HG03520 (cell line): ENCODE results near the gene B3GNT5.

Source experiments
- ATAC-seq: cut with Tn5 transposase; IDR thresholded peaks from one replicate; pipeline ENCODE4 v1.9.1; 2021; ENCODE audit warnings: mild to moderate bottlenecking, moderate library complexity; ENCODE audit not compliant: unreplicated experiment

B3GNT5 gene

DNA sequence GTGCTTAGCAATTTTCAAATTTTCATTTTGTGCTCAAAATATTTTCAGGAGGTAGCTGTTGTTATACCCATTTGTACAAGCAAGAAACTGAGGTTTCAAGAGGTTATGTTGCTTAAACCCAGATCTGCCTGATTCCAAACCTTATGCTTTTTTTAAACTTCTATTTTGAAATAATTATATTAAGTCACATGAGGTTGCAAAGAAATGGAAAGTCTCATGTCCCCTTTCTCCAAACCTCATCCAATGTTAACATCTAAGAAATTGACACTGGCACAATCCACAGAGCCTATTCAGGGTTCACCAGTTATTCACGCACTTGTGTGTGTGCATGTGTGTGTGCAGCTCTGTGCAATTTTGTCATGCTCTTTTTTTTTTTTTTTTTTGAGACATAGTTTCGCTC lies 35.1 kb downstream of the B3GNT5 start:
- ATAC-seq: no peak

GRCh38 chr3:183290216-183290615 lies 37.2 kb downstream of the B3GNT5 start:
- ATAC-seq: no peak

DNA sequence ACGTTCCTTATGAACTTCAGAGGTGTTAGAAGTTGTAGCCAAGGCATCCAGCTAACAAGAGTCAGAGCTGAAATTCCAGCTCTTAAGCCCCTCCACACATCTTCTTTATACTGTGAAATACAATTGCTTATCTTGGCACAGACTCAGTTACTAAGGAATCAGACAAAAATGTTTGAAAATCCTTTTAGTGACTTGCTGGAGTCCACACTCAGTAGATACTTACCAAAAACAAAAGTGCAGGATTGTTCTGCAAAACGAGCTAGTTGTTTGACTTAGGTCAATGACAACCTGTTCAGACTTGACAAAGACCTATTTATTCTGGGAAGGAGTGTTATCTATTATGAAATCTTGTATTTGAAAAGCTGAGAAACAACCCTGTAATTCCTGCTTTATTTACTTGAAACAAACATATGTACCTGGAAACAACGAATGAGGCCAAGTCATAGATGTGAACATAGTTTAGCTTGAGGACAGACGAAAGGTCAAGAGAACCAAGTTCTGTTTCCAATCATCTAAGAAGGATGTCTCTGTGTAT lies 38.5 kb downstream of the B3GNT5 start:
- ATAC-seq: no peak

DNA sequence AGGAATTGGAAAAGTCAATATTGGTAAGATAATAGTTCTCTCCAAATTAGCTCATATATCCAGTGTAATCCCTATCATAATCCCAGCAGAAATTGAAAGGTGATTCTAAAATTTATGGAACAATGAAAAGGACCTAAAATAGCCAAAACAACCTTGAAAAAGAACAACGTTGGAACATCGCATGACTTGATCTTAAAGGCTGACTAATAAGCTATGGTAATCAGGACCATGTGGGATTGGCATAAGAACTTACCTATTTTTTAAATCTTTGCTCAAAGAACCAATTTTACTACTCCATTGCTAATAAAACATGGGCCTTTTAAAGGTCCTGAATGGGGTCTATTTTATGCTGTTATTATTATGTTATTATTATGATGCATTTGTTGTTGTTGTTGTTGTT lies 40.9 kb downstream of the B3GNT5 start:
- no peak for ATAC-seq

DNA sequence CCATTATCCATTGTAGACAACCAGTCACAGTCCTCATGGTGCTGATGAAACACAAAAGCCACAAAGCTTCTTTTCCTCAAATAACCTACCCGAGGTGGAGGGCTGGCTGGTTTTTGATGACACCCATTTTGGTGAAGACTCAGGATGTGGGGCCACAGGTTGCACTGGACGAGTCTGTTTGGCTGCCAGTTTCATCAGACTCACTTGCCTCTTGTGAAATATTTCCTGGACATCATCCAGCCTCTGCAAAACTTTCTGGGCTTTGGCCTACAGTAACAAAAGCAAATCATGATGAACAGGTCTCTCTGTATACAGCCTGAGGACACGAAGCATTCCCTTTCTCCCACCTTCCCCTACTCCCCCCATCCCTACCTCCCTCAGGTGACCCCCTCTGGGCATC lies 42.2 kb downstream of the B3GNT5 start:
- ATAC-seq: no peak

DNA sequence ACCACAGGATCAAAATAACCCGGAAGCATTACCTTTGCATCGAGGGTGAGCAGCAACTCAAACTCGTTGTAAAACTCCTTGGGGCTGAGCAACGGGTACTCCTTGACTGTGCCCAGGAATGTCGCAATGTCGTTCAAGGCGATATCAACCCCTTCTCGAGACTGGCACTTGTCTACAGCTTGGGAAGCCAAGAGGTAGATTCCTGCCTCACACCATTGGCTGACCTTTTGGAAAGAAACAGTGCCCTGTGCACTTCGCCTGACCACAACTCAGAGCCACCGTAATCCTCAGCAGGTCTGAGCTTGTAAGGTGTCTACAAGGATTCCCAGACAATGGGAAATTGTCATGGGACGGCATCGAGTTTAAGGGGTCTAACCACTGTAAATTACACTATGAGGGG lies 43.9 kb downstream of the B3GNT5 start:
- no peak for ATAC-seq

DNA sequence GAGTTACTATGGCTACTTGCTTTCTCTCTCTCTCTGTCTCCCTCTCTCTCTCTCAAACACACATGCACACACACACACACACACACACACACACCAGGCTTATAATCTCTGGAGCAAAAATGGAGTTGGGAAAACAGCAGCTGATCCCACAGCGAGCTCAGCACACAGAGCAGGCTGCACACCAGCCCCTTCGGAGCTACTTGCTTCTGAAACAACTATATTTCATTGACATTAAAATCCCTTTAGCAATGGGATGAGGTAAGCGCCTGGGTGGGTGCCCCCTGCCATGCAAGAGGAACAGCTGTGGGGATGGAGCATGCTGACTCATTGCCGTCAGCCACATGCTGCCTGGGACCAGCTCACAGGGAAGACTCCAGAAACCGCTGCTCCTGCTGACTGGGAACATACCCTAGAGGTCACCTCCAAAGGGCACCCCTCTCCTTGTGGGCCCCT lies 45.7 kb downstream of the B3GNT5 start:
- ATAC-seq: no peak

- ATAC-seq: no peak
These were observed 46.9 kb downstream of the B3GNT5 start for GRCh38 chr3:183299976-183300375.

DNA sequence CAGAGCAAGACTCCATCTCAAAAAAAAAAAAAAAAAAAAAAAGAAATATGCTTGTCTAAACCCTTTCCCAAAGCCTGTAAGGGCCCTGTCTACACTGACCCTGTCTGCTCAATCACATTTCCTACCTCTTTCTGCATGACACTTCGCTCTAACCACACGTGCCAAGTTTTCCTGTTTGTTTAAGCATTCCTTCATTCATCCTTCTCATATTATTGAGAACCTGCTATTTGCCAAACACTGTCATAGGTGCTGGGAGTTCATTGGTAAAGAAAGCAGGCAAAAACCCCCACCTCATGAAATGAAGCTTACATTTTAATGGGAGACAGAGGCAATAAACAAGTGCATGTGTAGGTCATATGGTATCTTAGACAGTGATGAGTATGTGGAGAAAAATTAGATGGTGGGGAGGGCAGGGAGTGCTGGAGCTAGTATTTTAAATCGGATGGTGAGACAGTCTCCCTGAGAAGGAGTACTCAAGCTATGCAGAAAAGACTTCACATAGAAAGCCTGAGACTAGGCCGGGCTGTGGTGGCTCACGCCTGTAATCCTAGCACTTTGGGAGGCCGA lies 48.0 kb downstream of the B3GNT5 start:
- ATAC-seq: no peak

DNA sequence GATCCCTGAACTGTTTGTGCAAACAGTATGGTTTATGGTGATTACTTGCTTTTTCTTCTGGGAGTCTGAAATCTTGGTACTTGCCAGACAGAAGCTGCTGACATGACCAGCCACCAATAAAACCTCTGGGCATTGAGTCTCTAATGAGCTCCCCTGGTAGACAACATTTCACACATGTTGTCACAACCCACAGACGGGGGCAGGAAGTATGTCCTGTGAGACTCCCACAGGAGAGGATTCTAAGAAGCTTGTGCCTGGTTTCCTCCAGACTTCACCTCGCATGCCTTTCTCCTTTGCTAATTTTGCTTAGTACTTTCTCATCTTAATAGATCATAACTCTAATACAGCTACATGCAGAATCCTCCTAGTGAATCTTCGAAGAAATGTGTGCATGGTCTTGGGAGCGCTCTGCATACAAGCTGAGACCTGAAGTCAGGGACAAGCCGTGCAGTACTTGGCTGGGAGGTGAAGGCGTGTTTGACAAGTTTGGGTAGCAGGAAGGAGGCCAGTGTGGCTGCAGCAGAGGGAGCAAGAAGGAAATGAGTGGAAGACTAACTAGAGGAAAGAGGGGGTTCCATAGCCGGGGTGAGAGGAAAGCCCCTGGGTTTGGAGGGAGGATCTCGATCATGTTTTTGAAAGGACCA lies 49.0 kb downstream of the B3GNT5 start:
- ATAC-seq: no peak

DNA sequence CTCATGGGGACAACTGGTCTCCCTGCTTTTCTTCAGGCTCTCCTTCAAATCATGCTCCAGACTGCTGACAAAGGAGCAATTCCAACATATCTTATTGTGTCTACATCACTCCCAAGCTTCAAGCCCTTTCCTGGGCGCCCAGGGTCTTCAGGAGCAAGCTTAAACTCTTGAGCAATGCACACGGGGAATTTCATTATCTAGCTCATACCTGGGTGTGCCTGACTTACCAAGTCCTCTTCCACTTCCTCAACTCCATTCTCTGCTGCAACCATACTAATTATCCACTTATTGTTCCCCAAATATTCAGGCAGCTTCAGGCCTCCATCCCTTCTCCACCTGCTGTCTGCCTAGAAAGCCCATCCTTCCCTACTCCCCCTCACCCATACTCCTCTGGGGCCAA lies 50.6 kb downstream of the B3GNT5 start:
- no peak for ATAC-seq

GRCh38 chr3:183306798-183307671 lies 54.0 kb downstream of the B3GNT5 start:
- ATAC-seq: no peak

GRCh38 chr3:183307749-183308148 lies 54.7 kb downstream of the B3GNT5 start:
- ATAC-seq: no peak

DNA sequence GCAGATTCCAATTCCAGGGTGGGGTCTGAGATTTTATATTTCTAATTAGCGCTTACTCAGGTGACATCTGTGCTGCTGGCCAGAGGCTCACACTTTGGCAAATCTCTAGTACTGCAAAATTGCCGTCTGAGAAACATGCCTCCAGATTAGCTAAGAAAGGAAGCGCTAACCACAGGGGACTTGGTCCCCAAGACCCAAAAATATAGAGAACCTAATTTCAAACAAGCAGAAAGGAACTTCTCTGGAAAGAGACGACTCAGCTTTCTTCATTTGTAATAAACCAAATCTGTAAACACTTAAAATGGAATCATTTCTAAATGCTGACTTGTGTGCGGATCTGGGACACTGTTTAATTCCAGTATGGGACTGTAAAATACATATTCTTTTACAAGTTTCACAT lies 55.7 kb downstream of the B3GNT5 start:
- no peak for ATAC-seq

GRCh38 chr3:183309276-183309675 lies 56.2 kb downstream of the B3GNT5 start:
- no peak for ATAC-seq

DNA sequence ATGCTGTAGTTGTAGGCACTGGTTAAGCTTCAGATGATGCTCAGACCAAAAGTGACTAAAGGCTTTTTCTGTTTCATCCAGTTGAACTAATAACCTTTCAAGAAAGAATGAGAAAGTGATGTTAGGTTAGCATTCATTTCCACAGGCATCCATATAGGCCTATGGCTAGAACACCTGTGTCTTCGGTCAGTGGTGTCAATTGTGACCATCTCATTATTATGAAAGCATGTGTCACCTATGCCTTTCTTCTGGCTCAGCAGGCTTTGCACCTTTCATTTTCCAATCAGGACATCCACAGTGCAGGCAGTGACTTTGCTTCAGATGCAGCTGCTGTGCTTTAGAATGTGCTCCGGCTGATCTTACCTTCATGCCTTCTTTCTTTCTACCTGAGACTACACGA lies 57.9 kb downstream of the B3GNT5 start:
- no peak for ATAC-seq

GRCh38 chr3:183312433-183312832 lies 59.4 kb downstream of the B3GNT5 start:
- no peak for ATAC-seq

- ATAC-seq: no peak
These were observed 60.3 kb downstream of the B3GNT5 start for GRCh38 chr3:183313351-183313750.

DNA sequence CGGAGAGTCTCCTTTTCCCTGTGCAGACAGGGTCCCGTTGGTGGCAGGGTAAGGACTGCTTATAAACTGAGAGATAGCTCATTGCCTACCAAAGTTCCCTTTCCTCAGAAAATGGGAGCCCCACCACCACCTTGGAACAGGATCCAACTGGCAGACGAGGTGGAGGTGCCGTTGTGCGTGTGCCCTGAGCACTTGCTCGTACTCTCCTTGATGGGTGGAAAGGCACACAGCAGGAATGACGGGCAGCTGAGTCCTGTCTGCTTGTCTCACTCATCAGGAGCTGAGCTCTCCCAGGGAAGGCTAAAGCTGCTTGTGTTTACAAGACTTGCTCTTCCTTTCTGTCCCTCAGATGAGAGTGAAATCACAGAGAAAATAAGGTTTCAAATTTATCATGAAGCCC lies 60.7 kb downstream of the B3GNT5 start:
- no peak for ATAC-seq

- ATAC-seq: no peak
These were observed 62.7 kb downstream of the B3GNT5 start for GRCh38 chr3:183315739-183316138.

GRCh38 chr3:183317271-183317670 lies 64.2 kb downstream of the B3GNT5 start:
- ATAC-seq: no peak
